Measurements from ENCODE around the gene AKIRIN2.
A peak's percentile ranks its signal among the peaks of the same experiment; 100 is the strongest.
"Not testable (repeated sequence)": the region's sequence is repeated elsewhere in the genome, so short reads cannot be mapped to it uniquely, and the experiment has no call there.

The AKIRIN2 gene

DNA sequence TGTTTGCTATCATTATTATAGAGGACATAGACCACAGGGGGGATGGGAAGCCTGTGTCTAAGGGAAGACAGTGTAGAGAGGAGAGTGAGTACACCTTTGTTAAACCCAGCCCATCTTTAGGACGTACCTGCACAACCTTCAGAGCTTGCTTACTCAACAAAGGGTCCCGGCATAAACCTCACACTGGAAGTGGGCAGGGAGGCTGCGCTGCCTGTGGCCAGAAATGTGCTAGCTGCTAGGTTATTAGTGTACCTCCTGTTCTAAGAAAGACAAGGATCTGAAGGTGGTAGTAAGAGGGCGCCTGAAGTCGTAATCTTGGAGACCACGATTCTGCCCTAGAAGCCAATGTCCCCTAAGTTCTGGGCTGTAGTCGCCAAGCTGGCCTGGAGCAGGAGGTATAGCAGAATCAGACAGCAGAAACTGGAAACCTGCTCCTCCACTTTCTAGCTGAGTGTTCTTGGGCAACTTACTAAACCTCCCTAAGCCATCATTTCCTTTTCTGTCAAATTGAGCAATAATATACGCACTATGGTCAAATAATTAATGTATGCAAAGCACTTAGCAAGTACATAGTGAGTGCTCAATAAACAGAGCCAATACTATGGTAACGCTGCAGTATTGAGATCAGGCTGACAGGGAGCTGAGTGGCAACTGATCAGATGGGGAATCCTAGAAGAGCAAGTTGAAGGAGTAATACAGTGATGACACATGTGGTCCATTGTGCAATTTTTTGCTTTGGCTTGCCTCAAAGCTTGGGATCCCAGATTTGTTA is 16.8 kb upstream of the AKIRIN2 start:
- no peak for DNase-seq (ENCODE audit: low spot score)

DNA sequence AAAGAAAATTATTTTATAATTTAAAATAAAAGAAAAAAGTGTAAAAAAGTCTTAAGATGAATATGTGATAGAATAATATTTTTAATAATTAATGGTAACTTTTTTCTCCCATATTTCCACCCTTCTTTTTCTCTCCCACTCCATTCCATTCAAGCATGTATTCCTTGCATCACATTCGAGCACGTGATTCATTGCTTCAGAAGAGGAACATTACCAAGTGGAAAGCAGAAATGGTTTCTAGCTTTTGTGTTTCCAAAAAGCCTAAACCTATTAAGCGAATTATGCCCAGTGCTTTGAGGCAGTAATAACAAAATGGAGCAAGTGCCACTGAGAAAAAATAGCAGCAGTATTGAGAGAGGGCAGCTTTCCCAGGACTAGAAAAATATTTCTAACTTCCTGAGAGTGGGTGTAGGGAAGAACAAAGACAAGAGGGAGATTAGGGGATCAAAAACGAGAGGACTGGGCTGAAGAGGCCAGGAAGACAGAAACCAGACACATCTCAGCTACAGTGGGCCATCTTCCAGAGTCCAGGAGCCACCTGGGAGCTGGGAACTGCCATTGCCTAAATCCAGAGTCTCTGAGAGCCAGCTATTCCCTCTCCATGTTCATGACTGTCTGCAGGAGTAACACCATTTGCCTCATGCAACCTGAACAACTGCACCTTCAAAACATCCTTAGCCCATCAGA is 15.0 kb upstream of the AKIRIN2 start:
- DNase-seq (ENCODE audit: low spot score) = no peak

DNA sequence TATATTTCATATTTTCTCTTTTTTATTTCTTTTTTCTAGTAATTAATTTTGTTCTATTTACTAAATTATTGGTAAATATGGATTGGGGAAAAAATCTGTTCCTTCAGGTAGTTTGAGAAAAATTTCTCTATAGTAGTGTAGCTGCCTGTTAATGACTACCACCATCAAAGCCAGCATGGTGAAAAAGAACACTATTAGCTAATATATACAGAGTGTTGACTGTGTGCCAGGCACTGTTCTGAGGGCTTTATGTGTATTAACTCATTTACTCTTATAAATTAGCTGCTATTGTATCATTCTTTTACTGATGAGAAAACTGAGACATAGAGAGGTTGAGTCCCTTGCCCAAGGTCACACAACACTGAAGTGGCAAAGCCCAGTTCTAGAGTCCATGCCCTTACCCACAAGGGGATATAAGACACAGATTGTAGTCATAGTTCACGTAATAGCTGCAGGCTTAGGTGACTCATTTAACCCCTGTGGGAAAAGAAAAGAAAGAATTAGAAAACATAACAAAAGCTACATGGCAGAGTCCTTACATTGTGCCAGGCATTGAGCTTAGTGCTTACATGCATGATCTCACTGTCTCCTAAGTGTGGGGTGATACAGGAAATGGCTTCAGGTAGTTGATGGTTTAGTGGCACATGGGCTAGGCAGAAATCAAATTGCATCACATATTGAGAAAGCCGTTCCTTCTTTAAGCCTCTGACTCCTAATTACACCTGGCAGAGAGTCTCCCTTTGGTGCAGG is 12.2 kb upstream of the AKIRIN2 start:
- no peak for DNase-seq (ENCODE audit: low spot score)

DNA sequence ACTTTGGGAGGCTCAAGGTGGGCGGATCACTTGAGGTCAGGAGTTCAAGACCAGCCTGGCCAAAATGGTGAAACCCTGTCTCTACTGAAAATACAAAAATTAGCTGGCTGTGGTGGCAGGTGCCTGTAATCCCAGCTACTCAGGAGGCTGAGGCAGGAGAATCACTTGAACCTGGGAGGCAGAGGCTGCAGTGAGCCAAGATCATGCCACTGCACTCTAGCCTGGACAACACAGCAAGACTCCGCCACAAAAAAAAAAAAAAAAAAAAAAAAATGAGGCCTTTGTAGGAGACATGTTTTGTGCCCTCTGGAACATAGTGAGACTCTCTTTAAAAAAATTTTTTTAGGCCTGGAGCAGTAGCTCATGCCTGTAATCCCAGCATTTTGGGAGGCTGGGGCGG is 10.7 kb upstream of the AKIRIN2 start:
- DNase-seq (ENCODE audit: low spot score) = not testable (repeated sequence)

DNA sequence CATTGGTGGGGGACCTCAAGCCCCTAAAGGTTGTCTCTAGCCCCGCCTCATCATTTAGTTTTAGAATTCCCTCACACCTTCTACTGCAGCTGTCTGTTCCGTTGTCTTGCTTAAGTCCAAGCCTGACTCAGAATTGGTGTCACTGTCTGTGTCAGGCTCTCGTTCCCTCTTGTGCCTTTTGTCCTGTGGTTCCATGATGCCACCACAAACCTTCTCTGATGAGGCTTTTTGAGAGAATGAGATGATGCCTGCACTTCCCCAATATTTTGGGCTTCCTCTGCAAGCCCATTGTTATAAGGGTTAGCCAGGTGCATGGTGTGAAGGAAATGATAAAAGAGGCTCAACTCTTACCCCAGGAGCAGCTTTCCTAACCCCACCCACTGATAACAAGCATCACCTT is 8.1 kb upstream of the AKIRIN2 start:
- DNase-seq (ENCODE audit: low spot score) = no peak

DNA sequence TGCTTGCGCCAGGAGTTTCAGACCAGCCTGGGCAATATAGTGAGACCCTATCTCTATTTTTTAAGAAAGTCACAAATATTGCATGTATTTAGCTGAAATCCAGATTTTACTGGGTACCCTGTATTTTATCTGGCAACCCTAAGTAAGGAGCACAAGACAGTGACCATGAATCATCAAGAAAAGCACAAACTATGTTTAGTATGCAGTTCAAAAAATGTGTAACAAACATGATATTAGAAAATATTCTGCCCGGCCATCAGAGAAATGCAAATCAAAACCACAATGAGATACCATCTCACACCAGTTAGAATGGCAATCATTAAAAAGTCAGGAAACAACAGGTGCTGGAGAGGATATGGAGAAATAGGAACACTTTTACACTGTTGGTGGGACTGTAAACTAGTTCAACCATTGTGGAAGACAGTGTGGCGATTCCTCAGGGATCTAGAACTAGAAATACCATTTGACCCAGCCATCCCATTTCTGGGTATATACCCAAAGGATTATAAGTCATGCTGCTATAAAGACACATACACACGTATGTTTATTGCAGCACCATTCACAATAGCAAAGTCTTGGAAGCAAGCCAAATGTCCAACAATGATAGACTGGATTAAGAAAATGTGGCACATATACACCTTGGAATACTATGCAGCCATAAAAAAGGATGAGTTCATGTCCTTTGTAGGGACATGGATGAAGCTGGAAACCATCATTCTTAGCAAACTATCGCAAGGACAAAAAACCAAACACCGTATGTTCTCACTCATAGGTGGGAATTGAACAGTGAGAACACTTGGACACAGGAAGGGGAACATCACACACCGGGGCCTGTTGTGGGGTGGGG is 6.8 kb upstream of the AKIRIN2 start:
- DNase-seq (ENCODE audit: low spot score) = not testable (repeated sequence)

DNA sequence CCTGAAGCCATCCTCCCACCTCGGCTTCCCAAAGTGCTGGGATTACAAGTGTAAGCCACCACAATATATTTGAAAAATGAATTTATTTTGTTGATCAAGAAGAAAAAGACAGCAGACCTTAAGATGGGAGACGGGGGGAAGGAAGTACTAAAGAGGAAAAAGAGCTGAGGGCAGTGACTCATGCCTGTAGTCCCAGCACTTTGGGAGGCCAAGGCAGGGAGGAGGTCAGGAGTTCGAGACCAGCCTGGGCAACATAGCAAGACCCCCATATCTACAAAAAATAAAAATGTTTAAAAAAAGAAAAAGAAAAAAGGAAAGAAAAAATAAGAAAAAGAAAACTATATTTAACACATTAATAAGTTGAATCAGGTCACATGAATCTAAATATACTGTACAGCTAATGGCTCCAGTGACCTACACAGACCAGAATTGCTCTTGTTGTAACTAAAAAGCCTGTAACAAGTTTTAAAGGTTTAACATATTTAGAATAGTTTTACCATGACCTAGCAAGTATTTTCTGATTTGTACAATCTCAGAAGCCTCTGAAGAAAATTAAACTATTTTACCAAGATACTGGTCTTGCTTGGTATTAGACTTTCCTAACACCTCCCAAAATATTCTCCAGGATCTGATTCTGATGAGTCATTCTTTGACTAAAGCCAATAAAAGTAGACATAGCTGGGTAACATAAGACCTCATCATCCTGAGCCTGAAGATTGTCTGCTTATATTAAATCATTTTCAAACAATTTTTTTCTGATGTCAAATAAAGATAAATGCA is 4.3 kb upstream of the AKIRIN2 start:
- DNase-seq (ENCODE audit: low spot score) = no peak

DNA sequence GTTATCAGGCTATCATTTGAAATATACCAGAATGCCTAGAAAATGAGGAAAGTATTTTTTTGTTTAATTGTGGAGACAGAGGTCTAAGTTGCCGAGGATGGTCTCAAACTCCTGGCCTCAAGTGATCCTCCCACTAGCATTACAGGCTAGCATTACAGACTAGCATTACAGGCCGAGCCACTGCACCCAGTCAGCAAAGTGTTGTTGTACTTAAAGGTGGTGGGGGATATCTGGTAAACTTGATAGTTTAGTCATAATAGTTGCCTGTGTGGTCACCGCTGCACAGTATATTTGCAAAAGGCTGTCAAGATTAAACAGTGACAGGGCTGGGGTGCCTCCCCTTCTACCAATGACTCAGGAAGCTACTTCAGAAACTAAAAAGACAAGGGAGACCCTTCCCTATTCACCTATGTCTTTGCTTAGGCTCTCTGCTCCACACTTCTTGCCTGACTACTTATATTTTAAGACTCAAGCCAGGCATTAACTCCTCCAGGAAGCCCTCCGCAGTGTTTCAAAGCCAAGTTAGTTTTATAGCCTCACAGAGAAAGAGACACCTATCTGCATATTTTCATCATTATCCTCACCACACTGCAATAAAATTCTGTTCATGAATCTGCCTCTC is 3.1 kb upstream of the AKIRIN2 start:
- DNase-seq (ENCODE audit: low spot score) = no peak

DNA sequence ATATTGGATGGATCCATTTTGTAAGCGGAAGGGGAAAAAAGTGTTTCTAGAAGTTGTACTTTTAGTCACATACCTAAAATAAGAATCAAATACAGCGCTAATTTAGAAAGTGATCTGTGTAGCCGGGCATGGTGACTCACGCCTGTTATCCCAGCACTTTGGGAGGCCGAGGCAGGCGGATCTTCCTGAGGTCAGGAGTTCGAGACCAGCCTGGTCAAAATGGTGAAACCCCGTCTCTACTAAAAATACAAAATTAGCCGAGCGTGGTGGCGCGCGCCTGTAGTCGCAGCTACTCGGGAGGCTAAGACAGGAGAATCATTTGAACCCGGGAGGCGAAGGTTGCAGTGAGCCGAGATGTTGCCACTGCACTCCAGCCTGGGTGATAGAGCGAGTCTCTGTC is 1.0 kb upstream of the AKIRIN2 start:
- not testable (repeated sequence) for DNase-seq (ENCODE audit: low spot score)

DNA sequence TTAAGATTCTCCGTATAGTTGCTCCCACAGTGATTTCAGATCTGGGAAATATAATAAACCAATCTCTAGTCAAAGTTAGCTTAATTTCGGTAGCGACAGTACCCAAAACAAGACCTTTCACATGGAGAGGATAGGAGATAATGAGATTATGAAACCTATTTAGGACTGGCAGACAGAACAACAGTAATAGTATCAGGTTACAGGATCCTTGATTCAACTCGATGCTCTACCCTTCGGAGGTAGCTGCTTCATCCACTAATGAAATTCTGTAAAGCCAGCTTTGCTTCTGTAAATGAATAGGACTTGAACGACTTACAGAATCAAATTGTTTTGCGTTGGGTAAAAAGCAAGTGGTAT is 534 bp upstream of the AKIRIN2 start:
- DNase-seq (ENCODE audit: low spot score) = peak; percentile 94

DNA sequence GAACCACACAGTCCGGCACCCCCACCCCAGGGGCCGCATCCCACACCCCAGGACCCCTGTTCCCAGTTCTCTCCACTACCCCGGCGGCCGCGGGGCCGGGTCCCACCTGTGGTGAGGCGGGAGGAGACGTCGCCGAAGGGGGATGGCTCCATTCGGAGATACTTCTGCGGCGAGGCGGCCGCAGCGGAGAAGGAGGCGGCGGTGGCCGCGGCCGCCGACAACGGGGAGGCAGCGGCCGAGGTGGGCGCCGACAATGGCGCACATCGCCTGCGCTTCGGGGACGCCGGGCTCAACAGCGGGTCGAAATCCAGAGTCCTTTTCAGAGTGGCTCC is 723 bp downstream of the AKIRIN2 start:
- DNase-seq (ENCODE audit: low spot score) = no peak

DNA sequence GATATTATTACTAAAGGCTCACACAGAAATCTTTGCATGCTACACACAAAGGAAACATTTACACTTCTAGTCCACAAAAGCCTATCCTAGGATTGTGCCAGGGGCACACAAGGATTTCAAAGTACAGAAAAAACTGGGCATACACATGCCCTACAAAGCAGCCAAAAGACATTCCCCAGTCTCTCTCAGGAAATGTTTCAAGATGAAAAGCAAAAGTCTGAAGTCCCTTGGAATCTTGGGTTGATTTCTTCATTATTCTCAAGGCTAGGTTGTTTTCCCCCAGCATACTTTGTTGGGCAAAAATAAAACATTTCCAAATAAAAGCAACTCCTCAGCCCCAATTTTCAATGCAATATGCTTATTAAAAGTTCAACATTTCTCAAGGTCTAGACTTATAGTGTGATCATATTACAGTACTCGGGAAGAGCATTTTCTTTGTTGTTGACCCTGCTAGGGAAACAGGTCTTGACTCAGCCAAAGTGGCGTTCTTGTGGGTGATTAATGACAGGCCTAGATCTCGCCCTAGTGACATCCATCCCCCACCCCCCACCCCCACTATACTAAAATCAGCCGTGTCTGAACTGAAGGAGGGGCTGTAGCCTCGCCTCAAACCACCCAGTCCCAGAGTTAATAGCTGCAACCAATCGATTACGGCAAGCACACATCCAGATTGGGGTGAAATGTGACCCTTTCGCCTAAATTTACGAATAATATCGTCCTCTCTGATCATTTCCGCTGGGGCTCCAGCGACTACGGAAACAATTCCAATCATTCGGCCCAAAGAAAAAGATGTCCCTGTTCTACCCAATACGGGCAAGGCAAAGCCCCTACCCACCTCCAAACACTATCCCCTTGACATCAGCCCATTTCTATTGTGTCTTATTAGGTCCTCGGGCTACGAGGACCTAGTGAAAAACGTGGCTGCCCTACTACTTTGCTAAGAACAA is 1.4 kb downstream of the AKIRIN2 start:
- peak; percentile 63 for DNase-seq (ENCODE audit: low spot score)

DNA sequence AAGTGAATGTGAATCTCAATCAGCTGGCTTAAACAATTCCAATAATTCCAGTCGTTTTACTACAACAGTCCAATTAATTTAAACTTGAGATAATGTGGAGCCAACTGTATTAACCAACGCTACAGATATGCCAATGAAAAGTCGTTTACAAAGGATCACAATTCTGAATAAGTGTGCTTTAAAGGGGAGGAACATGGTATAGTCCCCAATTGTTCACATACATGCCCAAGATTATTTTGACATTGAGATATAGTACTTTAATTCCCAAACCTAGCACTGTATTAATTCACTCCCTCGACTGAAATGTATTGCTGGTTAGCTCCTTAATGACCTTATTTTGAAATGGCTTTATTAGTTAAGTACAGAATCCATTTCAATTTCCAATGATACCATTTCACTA is 2.5 kb downstream of the AKIRIN2 start:
- no peak for DNase-seq (ENCODE audit: low spot score)

DNA sequence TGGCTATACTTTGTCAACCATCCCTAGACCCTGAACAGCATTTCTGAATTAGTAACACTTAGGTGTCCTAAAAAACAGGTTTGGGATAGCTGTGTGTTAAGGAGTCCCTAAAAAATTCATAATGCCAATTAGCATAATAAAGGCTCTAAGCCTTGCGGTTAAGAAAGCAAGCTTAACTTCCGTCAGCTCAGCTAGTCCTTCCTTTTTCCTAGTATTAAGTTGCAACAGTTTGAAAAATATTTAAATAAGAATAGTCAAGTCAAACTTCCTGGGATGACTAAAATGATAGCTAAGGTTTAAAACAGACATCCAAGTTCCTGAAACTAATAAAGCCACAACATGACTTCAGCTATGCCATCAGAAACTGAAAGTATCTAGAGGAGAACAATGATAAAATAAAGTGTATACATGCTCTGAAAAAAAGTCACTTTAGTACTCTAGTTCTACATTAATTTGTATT is 3.5 kb downstream of the AKIRIN2 start:
- no peak for DNase-seq (ENCODE audit: low spot score)

DNA sequence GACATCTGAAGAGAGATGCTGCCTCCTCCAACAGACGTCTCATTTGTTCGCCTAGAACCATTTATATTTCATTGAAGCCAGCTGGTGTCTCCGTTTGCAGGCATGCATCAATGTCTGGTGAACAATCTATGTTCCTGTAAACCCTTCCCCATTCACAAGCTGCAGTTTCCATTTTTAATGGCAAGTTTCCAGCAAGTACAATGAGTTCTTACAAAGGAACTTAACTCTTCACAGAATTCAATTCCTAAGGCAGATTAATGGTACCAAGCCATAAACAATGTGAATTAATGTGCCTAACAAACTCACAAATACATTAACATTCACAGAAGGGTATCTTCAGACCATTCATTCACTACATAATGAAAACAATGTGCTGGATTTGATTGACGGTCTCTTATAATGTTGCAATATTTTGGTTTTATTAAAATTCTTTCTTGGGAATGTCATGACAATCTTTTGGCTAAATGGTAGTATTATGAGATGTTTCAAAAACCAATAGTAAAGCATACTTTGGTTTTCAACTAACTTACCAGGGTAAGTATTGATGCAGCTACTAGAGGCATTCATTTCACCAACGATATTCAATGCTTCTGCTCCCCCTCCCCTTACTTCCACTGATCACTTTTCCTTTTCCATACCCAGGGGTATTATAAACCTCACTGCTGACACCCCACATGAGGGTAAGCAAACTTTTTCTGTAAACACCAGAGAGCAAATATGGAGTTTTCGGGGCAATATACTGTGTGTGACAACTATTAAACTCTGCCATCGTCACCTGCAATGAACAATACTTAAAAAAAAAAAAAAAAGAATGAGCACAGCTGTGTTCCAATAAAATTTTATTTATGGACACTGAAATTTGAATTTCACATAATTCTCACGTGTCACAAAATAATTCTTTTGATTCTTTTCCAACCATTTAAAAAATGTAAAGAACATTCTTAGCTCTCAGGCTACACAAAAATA is 4.2 kb downstream of the AKIRIN2 start:
- peak; percentile 15 for DNase-seq (ENCODE audit: low spot score)

DNA sequence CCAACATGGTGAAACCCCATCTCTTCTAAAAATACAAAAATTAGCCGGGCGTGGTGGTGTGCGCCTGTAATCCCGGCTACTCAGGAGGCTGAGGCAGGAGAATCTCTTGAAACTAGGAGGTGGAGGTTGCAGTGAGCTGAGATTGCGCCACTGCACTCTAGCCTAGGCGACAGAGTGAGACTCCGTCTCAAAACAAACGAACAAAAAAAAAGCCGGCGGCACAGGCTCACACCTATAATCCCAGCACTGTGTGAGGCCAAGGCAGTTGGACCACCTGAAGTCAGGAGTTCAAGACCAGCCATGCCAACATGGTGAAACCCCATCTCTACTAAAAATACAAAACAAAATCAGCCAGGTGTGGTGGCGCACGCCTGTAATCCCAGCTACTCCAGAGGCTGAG is 5.2 kb downstream of the AKIRIN2 start:
- not testable (repeated sequence) for DNase-seq (ENCODE audit: low spot score)

DNA sequence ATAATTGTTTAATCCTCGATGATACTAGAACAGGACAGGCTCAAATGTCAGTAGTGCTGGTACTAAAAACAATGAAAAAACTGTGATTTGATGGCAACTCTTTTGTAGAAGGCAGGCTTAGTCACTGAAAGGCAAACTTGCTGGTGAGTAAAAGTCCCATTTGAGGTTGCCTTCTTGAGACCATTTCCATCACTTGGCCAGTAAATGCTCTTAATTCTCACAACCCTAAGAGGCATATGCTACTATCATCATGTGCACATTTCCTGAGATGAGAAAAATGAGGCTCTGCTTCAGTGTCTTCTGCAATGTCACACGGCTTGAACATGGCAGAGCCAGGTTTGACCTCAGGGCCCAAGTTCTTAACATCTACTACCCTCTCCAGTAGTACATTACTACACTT is 9.9 kb downstream of the AKIRIN2 start:
- no peak for DNase-seq (ENCODE audit: low spot score)

DNA sequence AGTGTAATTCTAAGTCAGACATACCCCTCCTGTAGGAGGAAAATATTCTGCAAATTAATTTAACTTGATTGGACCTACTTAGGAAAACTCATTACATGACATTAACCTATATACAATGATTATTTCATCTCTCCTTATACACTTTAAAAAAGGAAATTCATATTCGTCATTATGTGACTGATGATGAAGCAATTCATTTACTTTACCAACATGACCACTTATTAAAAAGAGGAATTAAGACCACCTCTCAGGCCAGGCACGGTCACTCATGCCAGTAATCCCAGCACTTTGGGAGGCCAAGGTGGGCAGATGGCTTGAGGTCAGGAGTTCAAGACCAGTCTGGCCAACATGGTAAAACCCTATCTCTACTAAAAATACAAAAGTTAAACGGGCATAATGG is 11.6 kb downstream of the AKIRIN2 start:
- DNase-seq (ENCODE audit: low spot score) = no peak

Measured in SK-N-DZ (cell line).